ENCODE data around the gene PIGU.
A peak's percentile ranks its signal among the peaks of the same experiment; 100 is the strongest.
"Not testable (repeated sequence)": the region's sequence is repeated elsewhere in the genome, so short reads cannot be mapped to it uniquely, and the experiment has no call there.

The PIGU gene

GRCh38 chr20:34706912-34707784 is 30.3 kb upstream of the PIGU start:
- DNase-seq = no peak

- no peak for DNase-seq
Observed at GRCh38 chr20:34706302-34706875, 29.5 kb upstream of the PIGU start.

GRCh38 chr20:34705397-34706301 is 28.8 kb upstream of the PIGU start:
- DNase-seq = no peak

- DNase-seq = no peak
Observed at GRCh38 chr20:34705008-34705396, 28.1 kb upstream of the PIGU start.

GRCh38 chr20:34704177-34705007 is 27.5 kb upstream of the PIGU start, which contains the start of gene TP53INP2:
TP53INP2 (plus strand) TSS chr20:34704344; CDS start chr20:34708740, 4,396 bp downstream.
- peak; percentile 90 for DNase-seq

- no peak for DNase-seq
Observed at GRCh38 chr20:34703424-34704176, 26.7 kb upstream of the PIGU start.

- no peak for DNase-seq
Observed at GRCh38 chr20:34703061-34703423, 26.1 kb upstream of the PIGU start.

GRCh38 chr20:34701405-34702085 is 24.7 kb upstream of the PIGU start:
- DNase-seq = no peak

GRCh38 chr20:34693414-34693813 is 16.5 kb upstream of the PIGU start:
- no peak for DNase-seq

- no peak for DNase-seq
Observed at GRCh38 chr20:34691838-34692237, 14.9 kb upstream of the PIGU start.

- DNase-seq = no peak
Observed at GRCh38 chr20:34689486-34689885, 12.6 kb upstream of the PIGU start.

GRCh38 chr20:34683667-34684066 is 6.8 kb upstream of the PIGU start:
- DNase-seq = no peak

GRCh38 chr20:34680586-34681175 is 3.8 kb upstream of the PIGU start:
- DNase-seq = no peak

- no peak for DNase-seq
Observed at GRCh38 chr20:34675993-34676641, 775 bp downstream of the PIGU start.

- DNase-seq = no peak
Observed at GRCh38 chr20:34675561-34675960, 1.3 kb downstream of the PIGU start.

- no peak for DNase-seq
Observed at GRCh38 chr20:34673412-34673811, 3.5 kb downstream of the PIGU start.

- no peak for DNase-seq
Observed at GRCh38 chr20:34669094-34669493, 7.8 kb downstream of the PIGU start.

GRCh38 chr20:34664751-34665150 is 12.1 kb downstream of the PIGU start:
- not testable (repeated sequence) for DNase-seq

- DNase-seq = no peak
Observed at GRCh38 chr20:34663213-34663943, 13.5 kb downstream of the PIGU start.

All from NCI-H1092 (cell line).